GM12892 (cell line): ENCODE results near the gene FEZ2.

Source experiments
- POLR2A ChIP-seq: IDR thresholded peaks from 2 replicates; pipeline ENCODE4 v1.6.1; 2011; ENCODE audit warnings: low read depth, low read length, control low read depth
- POLR2AphosphoS5 ChIP-seq: IDR thresholded peaks from 2 replicates; pipeline ENCODE4 v1.6.1; 2011; ENCODE audit warnings: low read depth, low read length, control low read depth
- TAF1 ChIP-seq: IDR thresholded peaks from 2 replicates; pipeline ENCODE4 v1.6.1; 2011; ENCODE audit warnings: low read depth, mild to moderate bottlenecking, control low read depth, low read length, borderline replicate concordance

- TF ChIP-seq POLR2A (no peak), POLR2AphosphoS5 (no peak), TAF1 (no peak)
Observed at GRCh38 chr2:36547906-36548305, 50.1 kb downstream of the FEZ2 start.
